NCI-H2227 (cell line): ENCODE data around the gene ENG.
"Not testable (repeated sequence)": the region's sequence is repeated elsewhere in the genome, so short reads cannot be mapped to it uniquely, and the experiment has no call there.

ENCODE experiments used
- DNase-seq: peaks from one replicate; lab custom pipeline; 2025; ENCODE audit not compliant: unreplicated experiment; lab: John Stamatoyannopoulos, UW

ENG gene

DNA sequence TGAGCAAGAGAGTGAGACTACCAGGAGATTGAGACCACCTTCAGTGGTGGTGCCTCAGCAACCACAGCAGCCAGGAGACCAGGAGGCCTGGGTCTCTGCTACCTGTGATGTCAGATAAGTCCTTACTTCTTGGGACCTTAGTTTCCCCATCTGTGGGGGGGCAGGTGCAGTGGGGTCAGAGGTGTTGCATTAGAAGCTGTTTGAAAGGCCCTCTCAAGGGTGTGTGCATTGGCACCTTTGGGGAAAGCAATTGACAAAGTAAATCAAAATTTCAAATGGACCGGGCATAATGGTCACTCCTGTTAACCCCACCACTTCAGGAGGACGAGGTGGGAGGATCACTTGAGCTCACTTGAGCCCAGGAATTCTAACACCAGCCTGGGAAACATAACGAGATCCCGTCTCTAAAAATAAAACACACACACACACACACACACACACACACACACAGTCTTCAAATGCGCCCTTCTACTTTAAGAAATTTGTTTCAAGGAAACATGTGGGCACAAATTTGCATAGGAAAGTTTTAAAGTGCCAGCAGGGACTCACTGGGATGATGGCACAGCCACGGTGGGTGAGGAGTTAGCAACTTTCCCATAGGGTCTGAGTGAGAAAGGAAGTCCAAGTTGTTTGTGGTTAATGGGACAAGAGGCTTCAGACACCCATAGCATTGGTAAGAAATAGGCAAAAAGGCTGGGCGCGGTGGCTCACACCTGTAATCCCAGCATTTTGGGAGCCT is 24.4 kb upstream of the ENG start:
- no peak for DNase-seq

DNA sequence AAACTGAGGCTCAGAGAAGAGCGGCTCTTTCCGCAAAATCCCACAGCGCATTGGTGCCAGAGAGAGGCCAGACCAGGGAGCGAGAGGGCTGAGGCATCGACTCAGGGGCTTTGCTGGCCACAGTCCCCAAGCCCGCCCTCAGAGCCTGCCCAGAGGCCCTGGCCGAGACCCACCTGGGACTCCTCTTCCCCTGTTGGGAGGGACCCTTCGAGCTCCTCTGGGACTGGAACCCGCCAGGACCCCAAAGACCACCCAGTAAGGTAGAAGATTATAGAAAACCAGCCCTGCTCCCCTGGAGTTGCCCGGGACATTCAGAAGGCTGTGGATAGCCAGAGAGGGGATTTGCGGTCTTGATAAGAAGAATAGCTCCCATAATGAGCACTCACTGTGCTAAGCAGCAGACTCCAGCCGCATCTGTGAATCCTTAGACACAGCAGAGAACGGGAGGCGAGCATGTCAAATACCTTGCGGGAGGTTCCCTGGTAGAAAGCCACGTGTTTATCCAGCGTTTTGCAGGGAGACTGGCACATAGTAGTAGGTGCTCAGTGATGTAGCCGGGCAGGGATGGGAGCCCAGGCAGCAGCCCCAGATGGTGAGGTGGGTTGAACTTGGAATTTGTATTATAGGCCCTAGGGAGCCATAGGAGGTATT is 23.7 kb upstream of the ENG start:
- DNase-seq = peak; percentile 34

DNA sequence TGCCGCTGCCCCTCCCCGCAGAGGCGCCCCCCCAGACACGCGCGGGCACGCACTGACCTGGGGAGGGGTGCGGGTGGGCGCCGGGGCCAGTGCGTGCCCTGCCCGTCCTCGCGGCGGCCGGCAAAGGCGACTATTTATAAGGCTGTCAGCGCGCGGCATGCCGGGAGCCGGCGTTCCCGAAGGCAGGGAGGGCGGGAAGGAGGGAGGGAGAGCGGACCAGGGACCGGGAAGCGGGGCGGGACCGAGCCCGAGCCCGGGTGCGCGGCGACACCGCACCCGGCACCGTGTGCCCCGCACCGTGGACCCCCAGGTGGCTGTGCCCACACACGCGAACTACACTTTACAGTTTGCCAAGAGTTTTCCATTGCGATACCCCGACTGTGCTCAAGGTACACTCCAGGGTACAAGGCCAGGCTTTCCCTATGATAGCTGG is 23.1 kb upstream of the ENG start, which contains the start of gene AK1:
Gene AK1, minus strand, starts transcription at position 110 of the 433 bp plus-strand sequence. CDS start 3,058 bp downstream, outside the sequence.
- peak; percentile 73 for DNase-seq

DNA sequence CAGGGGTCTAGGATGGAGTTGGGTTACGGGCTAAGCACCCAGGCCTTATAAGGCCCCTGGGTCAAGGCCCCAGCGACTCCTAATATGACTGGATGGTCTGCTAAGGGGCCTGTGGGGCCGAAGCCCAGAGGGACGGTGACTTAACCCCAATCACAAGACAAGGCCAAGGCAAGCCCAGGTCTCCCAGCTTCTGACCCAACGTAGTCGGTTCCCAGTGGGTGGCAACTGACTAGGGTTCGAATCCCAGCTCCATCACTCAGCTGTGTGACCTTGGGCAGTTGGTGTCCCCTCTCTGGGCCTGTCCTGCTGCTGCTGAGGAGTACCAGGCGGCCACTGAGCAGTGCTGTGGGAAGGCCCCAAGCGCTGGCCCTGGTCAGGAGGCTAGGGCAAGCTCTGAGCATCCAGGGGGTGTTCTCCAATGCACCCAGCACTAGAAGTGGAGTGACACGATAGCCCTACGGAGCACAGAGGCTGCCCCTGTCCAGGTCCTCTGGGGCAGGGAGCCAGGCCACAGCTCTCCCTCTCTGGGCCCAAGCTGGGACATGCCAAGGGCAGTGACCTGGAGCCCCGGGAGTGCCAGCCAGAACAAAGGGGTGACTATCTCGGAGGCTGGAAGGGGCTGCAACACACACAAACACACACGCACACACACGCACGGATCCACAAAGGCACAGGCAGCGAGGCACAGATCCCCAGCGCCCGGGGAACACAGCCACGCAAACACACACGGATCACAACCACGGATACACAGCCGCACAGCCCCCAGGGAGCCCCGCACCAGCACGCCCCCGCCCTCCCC is 22.5 kb upstream of the ENG start:
- no peak for DNase-seq

DNA sequence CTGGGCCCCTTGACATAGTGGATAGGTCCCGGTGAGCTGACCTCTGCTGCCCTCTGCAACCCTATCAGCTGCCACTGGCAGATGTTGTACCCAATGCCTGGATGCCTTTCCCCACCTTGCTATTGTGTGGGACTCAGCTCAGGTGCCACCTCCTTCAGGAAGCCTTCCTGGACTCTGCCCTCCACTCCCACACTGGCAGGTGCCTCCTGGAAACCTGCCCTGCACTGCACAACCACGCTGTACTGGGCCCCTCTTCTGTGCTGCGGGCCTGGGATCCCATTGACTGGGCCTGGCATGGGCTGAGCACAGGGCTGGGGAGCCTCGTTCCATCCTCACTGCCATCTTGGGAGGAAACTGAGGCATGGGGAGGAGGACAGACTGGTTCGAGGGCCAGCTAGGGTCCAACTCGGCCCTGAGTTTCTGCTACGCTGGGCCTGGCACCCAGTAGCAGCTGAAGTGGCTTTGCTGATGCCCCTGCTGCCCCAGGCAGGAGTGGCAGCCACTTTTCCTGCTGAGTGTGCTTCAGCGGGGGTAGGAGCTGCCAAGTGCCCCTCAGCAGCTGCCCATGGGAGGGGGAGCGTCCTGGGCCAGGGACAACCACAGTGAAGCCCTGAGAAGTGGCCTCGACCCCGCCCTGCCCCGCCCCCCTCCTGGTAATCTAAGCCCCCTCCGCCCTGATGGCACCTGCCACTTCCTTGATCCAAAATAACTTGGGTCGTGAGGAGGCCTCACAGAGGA is 21.7 kb upstream of the ENG start:
- DNase-seq = no peak

DNA sequence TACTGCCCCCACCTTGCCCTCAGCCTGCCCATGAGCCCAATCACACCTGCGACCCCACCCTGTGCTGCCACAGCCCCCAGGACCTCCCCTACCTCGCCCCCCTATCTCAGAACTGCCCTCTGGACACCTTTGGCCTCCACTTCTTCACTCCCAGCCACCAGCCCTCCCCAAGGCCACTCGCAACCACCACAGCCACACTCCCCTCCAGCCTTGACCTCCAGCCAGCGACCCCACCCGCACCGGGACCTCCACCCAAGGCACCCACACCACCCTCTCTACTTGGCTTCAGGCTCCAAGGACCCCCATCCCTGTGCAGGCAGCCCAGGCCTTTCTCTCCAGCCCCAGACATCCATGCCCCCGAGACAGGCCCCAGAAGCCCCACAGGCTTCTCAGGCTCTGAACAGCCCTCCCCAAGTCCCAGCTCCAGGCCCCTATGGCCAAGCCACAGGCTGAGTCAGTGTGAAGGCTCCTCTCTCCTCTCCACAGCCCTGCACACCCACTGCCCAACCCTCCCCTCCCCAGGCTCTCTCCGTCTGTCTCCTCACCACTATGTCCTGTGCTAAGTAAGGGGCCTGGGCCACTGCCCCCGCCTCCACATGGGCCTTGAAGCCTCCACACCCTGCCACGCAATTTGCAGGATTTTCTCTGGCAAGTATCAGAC is 21.0 kb upstream of the ENG start:
- DNase-seq = no peak

DNA sequence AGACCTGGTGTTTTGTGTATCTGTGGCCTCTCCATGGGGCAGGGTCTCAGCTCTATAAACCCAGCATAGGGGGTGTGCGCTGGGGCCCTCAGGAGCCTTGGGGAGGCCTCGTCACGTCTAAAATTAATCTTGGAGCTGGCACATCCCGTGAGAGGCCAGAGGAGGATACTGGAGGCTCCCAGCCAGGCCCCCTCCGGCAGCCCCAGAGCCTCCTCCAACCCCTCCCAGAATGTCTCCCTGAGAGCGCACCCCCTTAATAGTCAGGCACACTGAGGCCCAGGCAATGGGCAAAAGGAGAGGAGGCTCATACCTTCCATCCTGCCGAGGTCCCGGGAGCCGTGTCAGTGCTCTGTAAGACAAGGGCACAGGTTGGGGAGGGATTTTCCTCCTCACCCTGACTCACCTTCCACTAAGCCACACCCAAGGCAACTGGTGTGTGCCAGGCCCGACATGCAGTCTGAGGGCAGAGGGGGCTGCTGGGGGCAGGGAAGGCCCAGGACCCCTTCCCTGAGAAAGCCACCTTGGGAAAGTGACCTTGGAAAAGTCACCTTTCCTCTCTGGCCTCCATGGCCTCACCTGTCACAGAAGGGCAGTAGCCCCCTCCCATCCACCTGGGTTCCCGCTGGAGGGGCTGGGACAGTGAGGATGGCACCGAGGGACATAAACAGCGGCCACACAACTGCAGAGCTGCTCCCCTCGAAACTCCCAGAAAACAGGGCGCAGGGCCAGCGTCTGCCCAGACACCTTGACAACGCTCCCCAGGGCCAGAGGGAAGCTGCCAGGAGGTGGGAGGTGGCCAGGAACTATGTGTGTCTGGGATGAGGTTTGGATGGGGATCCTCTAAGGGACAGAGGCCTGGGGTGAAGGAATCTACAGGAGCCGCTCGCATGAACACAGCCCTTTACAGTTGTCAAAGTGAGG is 20.1 kb upstream of the ENG start:
- no peak for DNase-seq

DNA sequence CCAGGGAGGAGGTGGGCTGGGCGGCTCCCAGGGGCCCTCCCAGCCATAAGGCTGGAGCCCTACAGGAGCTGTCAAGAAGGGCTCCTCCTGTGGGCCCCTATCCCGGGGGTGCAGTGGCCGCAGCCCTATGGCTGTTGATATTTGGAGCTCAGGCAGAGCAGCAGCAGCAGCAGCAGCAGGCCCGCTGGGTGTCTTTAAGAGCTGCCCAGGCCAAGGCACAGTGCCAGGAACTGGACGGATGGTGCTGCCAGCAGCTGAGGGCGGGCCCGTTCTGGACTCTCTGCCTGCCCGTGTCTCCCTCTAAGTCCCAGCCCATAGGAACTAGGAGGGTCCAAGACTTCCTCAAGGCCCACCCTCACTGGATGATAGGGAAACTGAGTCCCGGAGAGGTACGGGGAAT is 19.4 kb upstream of the ENG start:
- no peak for DNase-seq

DNA sequence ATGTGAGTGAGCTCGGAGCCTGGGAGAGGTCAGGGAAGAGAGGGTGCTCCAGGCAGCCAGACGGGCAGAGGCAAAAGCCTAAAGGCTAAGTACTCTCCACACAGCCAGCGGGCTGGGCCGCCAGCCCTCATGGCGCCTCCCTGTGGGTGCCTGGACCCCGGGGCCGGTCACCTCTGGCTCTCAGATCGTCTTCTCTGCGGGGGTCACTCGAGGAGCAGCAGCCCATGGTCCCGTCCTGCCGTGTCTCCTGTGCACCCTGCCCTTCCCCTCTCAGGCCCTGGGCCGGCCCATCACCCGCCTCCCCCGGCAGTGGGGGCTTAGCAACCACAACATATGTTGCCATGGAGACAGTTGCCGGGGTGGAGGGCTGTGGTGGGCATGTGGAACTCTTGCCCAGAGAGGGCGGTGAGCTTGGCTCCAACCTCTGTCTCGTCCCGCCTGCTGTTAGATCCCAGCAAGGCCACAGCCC is 18.8 kb upstream of the ENG start:
- peak; percentile 36 for DNase-seq

DNA sequence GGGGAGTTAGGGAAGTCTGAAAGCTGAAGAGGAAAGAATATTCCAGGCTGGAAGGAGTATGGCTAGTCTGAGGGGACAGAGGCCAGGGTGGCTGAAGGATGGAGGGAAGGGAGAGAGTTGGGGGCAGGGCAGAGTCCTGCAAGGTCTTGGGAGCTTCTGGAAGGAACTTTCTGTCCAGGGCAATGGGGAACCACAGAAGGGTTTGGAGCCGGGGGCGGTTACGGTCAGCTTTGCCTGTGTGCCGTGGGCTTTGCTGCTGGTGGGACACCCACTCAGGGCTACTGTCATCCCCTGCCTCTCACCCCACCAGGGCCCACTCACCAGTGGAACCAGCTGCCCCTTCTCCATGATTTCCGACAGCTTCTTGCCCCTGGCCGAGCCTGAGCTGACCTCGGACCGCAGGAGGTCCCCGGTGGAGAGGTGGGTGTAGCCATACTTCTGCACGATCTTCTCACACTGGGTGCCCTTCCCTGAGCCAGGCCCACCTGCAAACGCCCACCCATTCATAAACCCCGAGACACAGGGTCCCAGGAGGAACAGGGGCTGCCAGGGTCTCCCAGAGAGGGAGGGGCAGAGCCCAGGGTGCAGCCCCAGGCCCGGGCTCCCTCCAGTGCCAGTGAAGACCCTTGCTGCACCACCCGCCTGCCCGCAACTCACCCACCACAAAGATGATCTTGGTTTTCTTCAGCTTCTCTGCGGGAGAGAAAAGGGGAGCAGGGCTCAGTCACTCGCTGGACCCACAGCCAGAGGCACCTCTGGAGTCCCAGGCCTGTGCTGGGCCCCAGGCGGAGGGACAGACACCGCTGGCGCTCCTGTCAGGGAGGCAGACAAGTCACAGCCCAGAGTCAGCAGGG is 18.1 kb upstream of the ENG start:
- no peak for DNase-seq

DNA sequence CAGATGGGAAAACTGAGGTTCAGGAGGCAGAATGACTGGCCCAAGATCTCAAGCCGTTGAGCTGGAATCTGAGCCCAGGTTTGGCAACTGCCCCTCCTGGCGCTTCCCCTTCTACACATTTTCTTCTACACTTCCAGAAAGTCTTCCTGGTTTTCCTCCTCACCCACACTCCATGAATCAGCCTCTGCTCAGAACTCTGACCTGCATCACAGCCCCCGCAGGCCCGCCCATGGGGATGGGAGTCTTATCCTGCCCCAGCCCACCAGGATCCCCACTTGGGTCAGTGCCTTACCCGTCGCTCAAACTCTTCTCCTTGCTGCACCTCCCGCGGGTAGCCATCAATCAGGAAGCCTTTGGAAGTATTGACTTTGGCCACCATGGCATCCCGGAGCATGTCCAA is 17.1 kb upstream of the ENG start:
- no peak for DNase-seq

DNA sequence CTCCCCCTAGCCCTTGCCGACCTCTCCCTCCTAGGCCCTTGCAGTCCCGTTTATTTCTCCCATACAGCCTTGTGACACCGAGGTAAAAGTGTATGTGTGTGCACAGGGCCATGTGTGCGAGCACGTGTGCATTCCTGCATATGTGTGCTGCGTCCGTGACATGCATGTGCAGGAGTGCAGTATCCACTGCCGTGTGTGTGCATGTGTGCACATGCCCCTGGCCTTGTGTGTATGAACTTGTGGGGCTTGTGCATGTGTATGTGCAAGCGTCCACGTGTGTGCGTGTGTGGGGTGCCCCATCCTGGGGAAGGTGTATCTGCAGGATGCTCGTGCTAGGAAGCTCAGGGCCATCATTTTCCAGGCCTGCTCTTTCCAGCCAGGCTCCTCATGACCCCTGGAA is 16.4 kb upstream of the ENG start:
- no peak for DNase-seq

DNA sequence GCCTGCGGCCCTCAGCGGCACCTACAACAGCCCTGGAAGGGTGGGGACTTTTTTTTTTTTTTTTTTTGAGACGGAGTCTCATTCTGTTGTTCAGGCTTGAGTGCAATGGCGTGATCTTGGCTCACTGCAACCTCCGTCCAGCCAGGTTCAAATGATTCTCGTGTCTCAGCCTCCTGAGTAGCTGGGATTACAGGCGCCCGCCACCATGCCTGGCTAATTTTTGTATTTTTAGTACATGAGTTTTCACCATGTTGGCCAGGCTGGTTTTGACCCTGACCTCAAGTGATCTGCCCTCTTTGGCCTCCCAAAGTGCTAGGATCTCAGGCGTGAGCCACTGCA is 15.7 kb upstream of the ENG start:
- not testable (repeated sequence) for DNase-seq

DNA sequence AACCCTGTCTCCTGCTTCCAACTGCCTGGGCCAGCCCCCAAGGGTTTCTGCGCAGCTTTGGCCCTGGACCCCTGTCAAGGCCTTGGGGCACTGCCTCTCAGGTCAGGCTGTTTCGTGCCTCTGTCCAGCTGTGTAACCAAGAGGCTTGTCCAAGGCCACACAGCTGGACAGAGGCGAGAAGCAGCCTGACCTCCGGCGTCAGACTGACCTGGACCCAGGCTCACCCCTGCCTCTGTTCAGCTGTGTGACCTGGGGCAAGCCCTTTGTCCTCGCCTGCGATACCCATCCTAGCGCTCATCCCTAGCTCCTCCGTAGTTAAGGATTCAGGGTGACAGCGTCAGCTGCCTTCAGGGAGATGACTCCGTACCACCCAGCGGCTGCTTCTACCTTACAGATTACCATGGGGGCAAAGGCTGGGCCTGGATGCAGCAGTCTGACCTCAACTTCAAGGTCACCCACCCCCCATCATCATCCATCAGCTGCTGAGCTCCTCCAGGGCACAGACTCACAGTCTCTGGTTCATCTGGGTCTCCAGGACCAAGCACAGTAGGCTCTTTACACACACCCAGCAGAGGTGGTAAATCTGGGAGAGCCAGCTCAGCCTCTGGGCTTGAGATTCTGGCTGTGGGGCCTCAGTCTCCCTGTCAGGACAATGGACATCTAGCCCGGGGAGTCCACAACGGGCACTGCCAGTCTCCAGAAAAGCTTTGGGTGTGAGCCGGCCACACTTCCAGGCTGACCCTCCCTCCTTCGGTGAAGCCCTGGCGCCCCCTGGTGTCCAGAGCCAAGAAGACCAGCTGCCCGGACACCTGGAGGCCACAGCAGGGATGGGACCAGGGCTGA is 15.1 kb upstream of the ENG start:
- peak; percentile 84 for DNase-seq

DNA sequence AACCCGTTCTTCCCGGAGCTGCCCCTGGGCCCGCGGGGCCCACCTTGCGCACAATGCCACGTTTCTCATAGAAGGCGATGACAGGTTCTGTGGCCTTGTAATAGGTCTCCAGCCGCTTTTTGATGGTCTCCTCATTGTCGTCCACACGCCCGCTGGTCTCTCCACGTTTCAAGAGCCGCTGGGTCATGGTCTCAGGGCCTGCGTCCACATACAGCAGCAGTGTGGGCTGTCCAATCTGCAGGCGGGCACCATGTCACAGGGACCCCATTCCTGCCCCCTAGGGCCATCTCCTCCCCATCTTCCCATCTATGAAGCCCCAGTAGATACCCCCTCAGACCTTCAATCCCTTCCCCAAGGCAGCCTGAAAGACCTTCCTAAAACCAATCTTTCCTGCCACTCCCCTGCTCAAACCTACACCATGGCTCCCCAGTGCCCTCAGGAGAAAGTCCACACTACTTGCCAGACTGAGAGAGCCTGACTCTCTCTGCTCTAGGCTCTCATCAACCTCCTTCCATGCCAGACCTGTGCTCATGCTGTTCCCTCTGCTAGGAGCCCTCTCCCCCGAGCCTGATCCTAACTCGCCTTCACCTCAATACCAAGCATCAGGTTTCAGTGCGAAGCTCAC is 13.9 kb upstream of the ENG start:
- no peak for DNase-seq

DNA sequence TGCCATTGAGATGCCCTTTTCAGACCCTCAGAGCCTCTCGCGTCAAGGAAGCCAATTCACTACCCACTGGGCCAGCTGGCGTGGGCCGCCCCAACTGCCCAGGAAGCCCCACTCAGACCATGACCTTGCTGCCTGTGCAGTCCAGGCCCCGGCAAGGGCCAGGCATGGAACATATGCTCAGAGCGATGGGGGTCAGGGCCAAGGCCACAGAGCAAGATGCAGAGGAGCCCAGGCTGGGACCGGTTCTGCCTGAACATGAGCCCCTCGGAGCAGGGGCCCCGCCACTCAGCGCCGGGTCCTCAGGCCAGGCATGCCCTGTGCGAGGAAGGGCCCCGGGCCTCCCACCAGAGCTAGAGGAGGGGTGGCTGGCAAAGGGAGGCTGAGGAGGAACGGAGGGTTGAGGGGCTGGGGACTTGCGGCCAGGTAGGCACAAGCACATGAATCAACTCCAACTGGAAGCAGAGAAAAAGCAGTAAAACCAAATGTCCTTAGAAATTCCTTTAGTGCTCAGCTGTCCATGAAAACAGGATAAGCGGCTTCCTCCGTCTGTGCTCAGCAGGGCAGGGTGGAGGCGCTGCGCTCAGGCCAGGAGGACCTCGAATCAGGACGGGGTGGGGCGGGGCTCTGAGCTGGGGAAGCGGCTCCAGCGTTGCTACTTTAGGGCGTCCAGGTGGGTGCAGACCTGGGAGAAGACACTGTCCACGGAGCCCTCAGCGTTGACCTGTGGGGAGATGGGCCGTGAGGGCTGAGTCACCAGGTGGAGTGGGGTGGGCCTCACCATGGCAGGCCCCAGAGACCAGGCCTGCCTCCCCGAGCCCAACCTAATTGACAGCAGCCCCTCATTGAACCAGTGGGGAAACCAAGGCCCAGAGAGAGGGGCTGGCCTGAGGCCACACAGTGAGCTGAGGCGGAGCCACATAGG is 13.2 kb upstream of the ENG start:
- no peak for DNase-seq
